ENCODE measurements around the gene IFNA13. TPM values are rescaled to one million over a fixed set of nuclear protein-coding genes. Genes with fewer than 3 reads are reported as not detected.

Gene IFNA13
- polyA plus RNA-seq, 1 of the 3 experiments (the other 2 are of a cell fraction): not detected

- WGBS (ENCODE audit: low lambda C conversion rate): 0% methylated on average over 1 of the region's 1 CpG
- no peak within 1 kb of the TSS for H3K4me3 ChIP-seq (ENCODE audit: low read depth in 2 of 2, low read length in 1 of 2)
- DNase-seq: no peak
- no peak within 1 kb of the TSS for H3K27ac ChIP-seq (ENCODE audit: low read depth in 2 of 2, low read length in 1 of 2)
- H3K4me2 ChIP-seq: no peak within 1 kb of the TSS
- peaks cover 12% of the 10 kb centered on the region; the same call in 1 of the 2 replicates for H3K27me3 ChIP-seq (ENCODE audit: insufficient read depth)
- H3K4me1 ChIP-seq (ENCODE audit: control insufficient read depth in 1 of 2, insufficient read depth in 2 of 2, low read depth in 1 of 2, low read length in 1 of 2): no peaks in the 10 kb centered on the region
- H3K9ac ChIP-seq: no peak within 1 kb of the TSS
- no peak within 1 kb of the TSS for H2AFZ ChIP-seq (ENCODE audit: low read depth)
- no peaks in the 10 kb centered on the region for H4K20me1 ChIP-seq (ENCODE audit: insufficient read depth)
- H3K9me2 ChIP-seq: no peaks in the 10 kb centered on the region
- H3K9me3 ChIP-seq: no peaks in the 10 kb centered on the region
- ChIA-PET CTCF (interaction anchor here (0.6 to 1.9 kb wide), 3 partner anchors 11 to 242 kb away, joined by 3 to 11 read pairs (median 3); no protein-coding TSS in a partner anchor), POLR2A (no interaction called here)
- no peaks in the 10 kb centered on the region for H3F3A ChIP-seq (replicated peaks; ENCODE audit: insufficient read depth)
- TF ChIP-seq REST (IDR thresholded peaks at IDR 0.05; ENCODE audit: low read depth, low read length) (no peak), TAF1 (IDR thresholded peaks at IDR 0.05; ENCODE audit: borderline replicate concordance, low read depth, low read length) (no peak), FOXJ3 (CRISPR knock-in tag; IDR thresholded peaks at IDR 0.05) (no peak), NRF1 (IDR thresholded peaks at IDR 0.05; ENCODE audit: low read depth, low read length) (no peak), TEAD4 (IDR thresholded peaks at IDR 0.05; ENCODE audit: borderline replicate concordance, insufficient read depth) (no peak), JUND (IDR thresholded peaks at IDR 0.05) (no peak), FOSL2 (IDR thresholded peaks at IDR 0.05; ENCODE audit: borderline replicate concordance, low read depth) (no peak), SIN3A (IDR thresholded peaks at IDR 0.05; ENCODE audit: borderline replicate concordance, low read depth, low read length) (no peak), USF1 (IDR thresholded peaks at IDR 0.05; ENCODE audit: borderline replicate concordance, low read depth) (no peak), EP300 (IDR thresholded peaks at IDR 0.05; ENCODE audit: borderline replicate concordance in 1 of 2, low read depth in 1 of 2, low read length in 1 of 2) (no peak), MXI1 (IDR thresholded peaks at IDR 0.05; ENCODE audit: low read depth, low read length) (no peak)
- no peaks in the 10 kb centered on the region for H3K79me2 ChIP-seq (ENCODE audit: insufficient read depth)
- H3K36me3 ChIP-seq (replicated peaks in 1 of 2; ENCODE audit: control insufficient read depth in 1 of 2, insufficient read depth in 2 of 2, low read length in 1 of 2): no peaks in the 10 kb centered on the region
Measured at GRCh38 chr9:21385131-21385670, 17.3 kb upstream of the IFNA13 start, which contains the start of gene IFNA2. IFNA2 (minus strand) TSS chr9:21385398; CDS start chr9:21385329, 69 bp downstream.

- H3K27ac ChIP-seq (ENCODE audit: low read depth in 2 of 2, low read length in 1 of 2): no peak overlapping the region
- no peaks in the 10 kb centered on the region for H4K20me1 ChIP-seq (ENCODE audit: insufficient read depth)
- ChIA-PET CTCF (no interaction called here), POLR2A (no interaction called here)
- no peak overlapping the region for H3K9ac ChIP-seq
- H3K27me3 ChIP-seq (ENCODE audit: insufficient read depth): peaks cover 23% of the 10 kb centered on the region; the same call in 1 of the 2 replicates
- no peaks in the 10 kb centered on the region for H3K9me2 ChIP-seq
- no peak for TF ChIP-seq YY1 (IDR thresholded peaks at IDR 0.05; ENCODE audit: low read depth)
- no peak for TF ChIP-seq IRF3 (IDR thresholded peaks at IDR 0.05; ENCODE audit: low read depth, low read length)
- TF ChIP-seq TCF12 (IDR thresholded peaks at IDR 0.05): no peak
- TF ChIP-seq JUND (IDR thresholded peaks at IDR 0.05): no peak
- no peak for TF ChIP-seq SMC3 (IDR thresholded peaks at IDR 0.05; ENCODE audit: low read depth, low read length)
- TF ChIP-seq NRF1 (IDR thresholded peaks at IDR 0.05; ENCODE audit: low read depth, low read length): no peak
- no peak for TF ChIP-seq RAD21 (IDR thresholded peaks at IDR 0.05; ENCODE audit: low read length)
- TF ChIP-seq POLR2AphosphoS5 (IDR thresholded peaks at IDR 0.05; ENCODE audit: low read depth, low read length): no peak
- no peak overlapping the region for H3K4me3 ChIP-seq (ENCODE audit: low read depth in 2 of 2, low read length in 1 of 2)
- no peak overlapping the region; the same call in 1 of the 2 replicates for H2AFZ ChIP-seq (ENCODE audit: low read depth)
- DNase-seq: no peak
- H3F3A ChIP-seq (replicated peaks; ENCODE audit: insufficient read depth): no peaks in the 10 kb centered on the region
- H3K4me2 ChIP-seq: no peak overlapping the region
- no peaks in the 10 kb centered on the region for H3K9me3 ChIP-seq
- H3K4me1 ChIP-seq (ENCODE audit: control insufficient read depth in 1 of 2, insufficient read depth in 2 of 2, low read depth in 1 of 2, low read length in 1 of 2): no peaks in the 10 kb centered on the region
- H3K36me3 ChIP-seq (replicated peaks in 1 of 2; ENCODE audit: control insufficient read depth in 1 of 2, insufficient read depth in 2 of 2, low read length in 1 of 2): no peaks in the 10 kb centered on the region
- H3K79me2 ChIP-seq (ENCODE audit: insufficient read depth): no peaks in the 10 kb centered on the region
- 8% methylated on average over 4 of the region's 4 CpGs for WGBS (ENCODE audit: low lambda C conversion rate)
Measured at GRCh38 chr9:21383627-21384026, 15.8 kb upstream of the IFNA13 start.
